Activated CD4-positive, alpha-beta memory T cell treated with anti-CD3 and anti-CD28 coated beads, Interleukin-2, amount 10 ng/mL, durations not matched to agents 7 days and 5 days (primary cell): ENCODE measurements around the gene BMS1. TPM values are rescaled to one million over a fixed set of nuclear protein-coding genes. Genes with fewer than 3 reads are reported as not detected.
"Not testable (repeated sequence)": the region's sequence is repeated elsewhere in the genome, so short reads cannot be mapped to it uniquely, and the experiment has no call there.

Experiments
- CTCF ChIA-PET: fragments of 350-600 bp; sonication (Branson Sonifier 250); formaldehyde crosslinking; loops from one replicate; lab custom pipeline; 2021; ENCODE audit warnings: antibody characterized with exemption, inconsistent platforms; lab: Charles Lee
- POLR2A ChIA-PET: fragments of 350-600 bp; sonication (Branson Sonifier 250); formaldehyde crosslinking; loops from one replicate; lab custom pipeline; 2021; ENCODE audit warnings: antibody characterized with exemption; lab: Charles Lee
- DNase-seq: peaks from one replicate; pipeline ENCODE4 v3.0.0-alpha.2; 2020
- H3K27ac Mint-ChIP-seq: one replicate; pipeline ENCODE4 v1.8.0; 2021; ENCODE audit warnings: mild to moderate bottlenecking, mixed read lengths
- H3K27me3 Mint-ChIP-seq: one replicate; pipeline ENCODE4 v1.8.0; 2021; ENCODE audit warnings: mixed read lengths
- H3K36me3 Mint-ChIP-seq: one replicate; pipeline ENCODE4 v1.8.0; 2021; ENCODE audit warnings: low read depth, mixed read lengths
- H3K4me1 Mint-ChIP-seq: one replicate; pipeline ENCODE4 v1.8.0; 2021; ENCODE audit warnings: mixed read lengths
- H3K4me3 Mint-ChIP-seq: one replicate; pipeline ENCODE4 v1.8.0; 2021; ENCODE audit warnings: mild to moderate bottlenecking, mixed read lengths
- H3K9me3 Mint-ChIP-seq: one replicate; pipeline ENCODE4 v1.8.0; 2021; ENCODE audit warnings: mixed read lengths
- total RNA-seq, 2 experiments: library from RNA; stranded (reverse); gene quantifications; one replicate each; pipeline ENCODE4 v1.2.3, GENCODE V29; 2021

Gene BMS1
- total RNA-seq, 2 experiments from 2014 or later, result 14.3 to 14.6 TPM

GRCh38 chr10:42802876-42803275 lies 20.3 kb downstream of the BMS1 start:
- H3K27ac Mint-ChIP-seq, result no peak overlapping the region
- ChIA-PET POLR2A (no interaction called here), CTCF (no interaction called here)
- no peak overlapping the region for H3K4me3 Mint-ChIP-seq
- no peak for DNase-seq
- no peaks in the 10 kb centered on the region for H3K27me3 Mint-ChIP-seq
- no peaks in the 10 kb centered on the region for H3K9me3 Mint-ChIP-seq
- H3K36me3 Mint-ChIP-seq, result peaks cover 74% of the 10 kb centered on the region
- peaks cover 6% of the 10 kb centered on the region for H3K4me1 Mint-ChIP-seq

GRCh38 chr10:42809676-42810075 lies 27.1 kb downstream of the BMS1 start:
- no peak for DNase-seq
- Mint-ChIP-seq H3K4me1 (peaks cover 11% of the 10 kb centered on the region), H3K36me3 (peaks cover 72% of the 10 kb centered on the region), H3K9me3 (peaks cover 11% of the 10 kb centered on the region), H3K4me3 (no peak overlapping the region), H3K27me3 (no peaks in the 10 kb centered on the region), H3K27ac (no peak overlapping the region)
- CTCF ChIA-PET, result no interaction called here
- POLR2A ChIA-PET, result no interaction called here

- ChIA-PET POLR2A (no interaction called here), CTCF (no interaction called here)
- Mint-ChIP-seq H3K9me3 (peaks cover 12% of the 10 kb centered on the region), H3K4me1 (peaks cover 11% of the 10 kb centered on the region), H3K27ac (no peak overlapping the region), H3K27me3 (no peaks in the 10 kb centered on the region), H3K4me3 (no peak overlapping the region), H3K36me3 (peaks cover 81% of the 10 kb centered on the region)
- DNase-seq, result no peak
Measured at GRCh38 chr10:42812028-42812427, 29.4 kb downstream of the BMS1 start.

GRCh38 chr10:42813989-42814687 lies 31.5 kb downstream of the BMS1 start:
- peaks cover 12% of the 10 kb centered on the region for H3K9me3 Mint-ChIP-seq
- H3K4me3 Mint-ChIP-seq, CTCF ChIA-PET, POLR2A ChIA-PET, H3K27me3 Mint-ChIP-seq, H3K27ac Mint-ChIP-seq, DNase-seq: not testable (repeated sequence)
- peaks cover 11% of the 10 kb centered on the region for H3K4me1 Mint-ChIP-seq
- H3K36me3 Mint-ChIP-seq, result peaks cover 82% of the 10 kb centered on the region

GRCh38 chr10:42816334-42816733 lies 33.7 kb downstream of the BMS1 start:
- CTCF ChIA-PET, POLR2A ChIA-PET, H3K27ac Mint-ChIP-seq, H3K4me3 Mint-ChIP-seq, H3K27me3 Mint-ChIP-seq, DNase-seq: not testable (repeated sequence)
- peaks cover 12% of the 10 kb centered on the region for H3K9me3 Mint-ChIP-seq
- H3K36me3 Mint-ChIP-seq, result peaks cover 82% of the 10 kb centered on the region
- peaks cover 11% of the 10 kb centered on the region for H3K4me1 Mint-ChIP-seq

GRCh38 chr10:42816912-42817311 lies 34.3 kb downstream of the BMS1 start:
- Mint-ChIP-seq H3K4me3 (no peak overlapping the region), H3K4me1 (peaks cover 11% of the 10 kb centered on the region), H3K36me3 (peaks cover 80% of the 10 kb centered on the region), H3K27me3 (no peaks in the 10 kb centered on the region), H3K27ac (peak overlapping the region; percentile 8), H3K9me3 (peaks cover 12% of the 10 kb centered on the region)
- POLR2A ChIA-PET, result no interaction called here
- DNase-seq, result no peak
- CTCF ChIA-PET, result no interaction called here

- H3K4me3 Mint-ChIP-seq, DNase-seq, CTCF ChIA-PET, H3K4me1 Mint-ChIP-seq, POLR2A ChIA-PET, H3K27me3 Mint-ChIP-seq: not testable (repeated sequence)
- Mint-ChIP-seq H3K36me3 (peaks cover 78% of the 10 kb centered on the region), H3K27ac (peak overlapping the region; percentile 8), H3K9me3 (peaks cover 11% of the 10 kb centered on the region)
Measured at GRCh38 chr10:42817417-42817816, 34.8 kb downstream of the BMS1 start.

- H3K9me3 Mint-ChIP-seq, POLR2A ChIA-PET, H3K4me1 Mint-ChIP-seq, DNase-seq, H3K4me3 Mint-ChIP-seq, H3K27ac Mint-ChIP-seq, CTCF ChIA-PET, H3K27me3 Mint-ChIP-seq: not testable (repeated sequence)
- peaks cover 81% of the 10 kb centered on the region for H3K36me3 Mint-ChIP-seq
Measured at GRCh38 chr10:42826759-42827158, 44.2 kb downstream of the BMS1 start.

GRCh38 chr10:42827201-42827600 lies 44.6 kb downstream of the BMS1 start:
- no peaks in the 10 kb centered on the region for H3K27me3 Mint-ChIP-seq
- ChIA-PET CTCF (no interaction called here), POLR2A (no interaction called here)
- H3K9me3 Mint-ChIP-seq, result no peaks in the 10 kb centered on the region
- H3K36me3 Mint-ChIP-seq, result peaks cover 84% of the 10 kb centered on the region
- H3K27ac Mint-ChIP-seq, result no peak overlapping the region
- H3K4me1 Mint-ChIP-seq, result no peaks in the 10 kb centered on the region
- DNase-seq, result no peak
- no peak overlapping the region for H3K4me3 Mint-ChIP-seq

- CTCF ChIA-PET, POLR2A ChIA-PET, DNase-seq, H3K9me3 Mint-ChIP-seq, H3K27ac Mint-ChIP-seq, H3K4me1 Mint-ChIP-seq, H3K4me3 Mint-ChIP-seq, H3K27me3 Mint-ChIP-seq: not testable (repeated sequence)
- peaks cover 72% of the 10 kb centered on the region for H3K36me3 Mint-ChIP-seq
Measured at GRCh38 chr10:42828391-42828790, 45.8 kb downstream of the BMS1 start.

GRCh38 chr10:42830237-42830636 lies 47.6 kb downstream of the BMS1 start:
- Mint-ChIP-seq H3K36me3 (peaks cover 55% of the 10 kb centered on the region), H3K4me1 (no peaks in the 10 kb centered on the region), H3K27me3 (no peaks in the 10 kb centered on the region), H3K9me3 (no peaks in the 10 kb centered on the region), H3K4me3 (no peak overlapping the region), H3K27ac (no peak overlapping the region)
- no peak for DNase-seq
- CTCF ChIA-PET, result no interaction called here
- POLR2A ChIA-PET, result no interaction called here

GRCh38 chr10:42836096-42836495 lies 53.5 kb downstream of the BMS1 start:
- ChIA-PET CTCF (no interaction called here), POLR2A (no interaction called here)
- H3K4me1 Mint-ChIP-seq, result peaks cover 2% of the 10 kb centered on the region
- no peak overlapping the region for H3K4me3 Mint-ChIP-seq
- H3K27me3 Mint-ChIP-seq, result peaks cover 13% of the 10 kb centered on the region
- DNase-seq, result no peak
- H3K36me3 Mint-ChIP-seq, result peaks cover 10% of the 10 kb centered on the region
- H3K9me3 Mint-ChIP-seq, result no peaks in the 10 kb centered on the region
- H3K27ac Mint-ChIP-seq, result no peak overlapping the region

GRCh38 chr10:42836771-42837468 lies 54.3 kb downstream of the BMS1 start:
- Mint-ChIP-seq H3K27ac (no peak overlapping the region), H3K4me3 (peak overlapping the region; percentile 30), H3K4me1 (peaks cover 2% of the 10 kb centered on the region), H3K27me3 (peaks cover 13% of the 10 kb centered on the region), H3K36me3 (peaks cover 2% of the 10 kb centered on the region), H3K9me3 (no peaks in the 10 kb centered on the region)
- DNase-seq, result no peak
- ChIA-PET CTCF (no interaction called here), POLR2A (no interaction called here)

- H3K9me3 Mint-ChIP-seq, H3K4me3 Mint-ChIP-seq, H3K27ac Mint-ChIP-seq, H3K36me3 Mint-ChIP-seq, POLR2A ChIA-PET, H3K27me3 Mint-ChIP-seq, DNase-seq, CTCF ChIA-PET, H3K4me1 Mint-ChIP-seq: not testable (repeated sequence)
Measured at GRCh38 chr10:42844810-42845209, 62.2 kb downstream of the BMS1 start.
